ENCODE measurements around the gene FYN.

FYN gene

GRCh38 chr6:111730864-111731263 lies 142.4 kb downstream of the FYN start:
- no peak for DNase-seq (ENCODE audit: low read depth, low spot score)
- no peak overlapping the region for H3K9ac ChIP-seq (ENCODE audit: insufficient read length, low read depth)
- peaks cover 27% of the 10 kb centered on the region for H3K9me3 ChIP-seq (ENCODE audit: insufficient read depth, low read length)
- no peaks in the 10 kb centered on the region for H3K27me3 ChIP-seq (ENCODE audit: insufficient read depth, insufficient read length)
- no peaks in the 10 kb centered on the region for H3K4me1 ChIP-seq (ENCODE audit: insufficient read depth, insufficient read length)
- TF ChIP-seq SUZ12 (IDR thresholded peaks at IDR 0.05; ENCODE audit: extremely low read depth, insufficient read depth, insufficient read length) (no peak), YY1 (IDR thresholded peaks at IDR 0.05; ENCODE audit: insufficient read depth, insufficient read length) (no peak), ZNF274 (IDR thresholded peaks at IDR 0.05; ENCODE audit: low read depth, low read length) (no peak)
- H3K36me3 ChIP-seq (ENCODE audit: insufficient read depth, insufficient read length, low read length), result peaks cover 5% of the 10 kb centered on the region
- H3K4me3 ChIP-seq (ENCODE audit: insufficient read length, low read depth), result no peak overlapping the region

DNA sequence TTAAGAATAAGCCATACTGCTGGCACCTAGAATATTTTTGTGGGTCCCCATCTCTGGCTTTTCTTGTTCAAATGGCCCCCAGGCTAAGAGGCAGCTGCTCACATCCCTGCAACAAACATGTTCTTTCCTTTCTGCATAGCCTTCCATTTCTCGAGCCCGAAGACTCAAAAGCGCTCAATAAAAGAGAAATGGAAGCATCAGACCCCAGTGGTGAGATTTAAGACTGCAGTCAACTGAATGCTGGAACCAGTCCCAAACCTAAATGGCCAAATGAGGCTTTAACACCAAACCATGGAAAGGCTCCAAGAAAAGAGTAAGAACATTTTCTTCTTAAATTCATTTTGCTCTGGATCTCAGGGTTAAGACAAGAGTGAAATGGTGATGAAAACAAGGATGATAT lies 145.4 kb downstream of the FYN start:
- no peak for DNase-seq (ENCODE audit: low read depth, low spot score)
- no peaks in the 10 kb centered on the region for H3K4me1 ChIP-seq (ENCODE audit: insufficient read depth, insufficient read length)
- TF ChIP-seq YY1 (IDR thresholded peaks at IDR 0.05; ENCODE audit: insufficient read depth, insufficient read length) (no peak), ZNF274 (IDR thresholded peaks at IDR 0.05; ENCODE audit: low read depth, low read length) (no peak), SUZ12 (IDR thresholded peaks at IDR 0.05; ENCODE audit: extremely low read depth, insufficient read depth, insufficient read length) (no peak)
- no peak overlapping the region for H3K9ac ChIP-seq (ENCODE audit: insufficient read length, low read depth)
- H3K9me3 ChIP-seq (ENCODE audit: insufficient read depth, low read length), result peaks cover 10% of the 10 kb centered on the region; the same call in 1 of the 2 replicates
- no peaks in the 10 kb centered on the region for H3K36me3 ChIP-seq (ENCODE audit: insufficient read depth, insufficient read length, low read length)
- no peak overlapping the region for H3K4me3 ChIP-seq (ENCODE audit: insufficient read length, low read depth)
- no peaks in the 10 kb centered on the region for H3K27me3 ChIP-seq (ENCODE audit: insufficient read depth, insufficient read length)

- H3K36me3 ChIP-seq (ENCODE audit: insufficient read depth, insufficient read length, low read length), result no peaks in the 10 kb centered on the region
- no peak for DNase-seq (ENCODE audit: low read depth, low spot score)
- H3K9me3 ChIP-seq (ENCODE audit: insufficient read depth, low read length), result peaks cover 2% of the 10 kb centered on the region; the same call in 1 of the 2 replicates
- no peak overlapping the region for H3K4me3 ChIP-seq (ENCODE audit: insufficient read length, low read depth)
- no peaks in the 10 kb centered on the region for H3K27me3 ChIP-seq (ENCODE audit: insufficient read depth, insufficient read length)
- TF ChIP-seq SUZ12 (IDR thresholded peaks at IDR 0.05; ENCODE audit: extremely low read depth, insufficient read depth, insufficient read length) (no peak), YY1 (IDR thresholded peaks at IDR 0.05; ENCODE audit: insufficient read depth, insufficient read length) (no peak), ZNF274 (IDR thresholded peaks at IDR 0.05; ENCODE audit: low read depth, low read length) (no peak)
- no peaks in the 10 kb centered on the region for H3K4me1 ChIP-seq (ENCODE audit: insufficient read depth, insufficient read length)
- H3K9ac ChIP-seq (ENCODE audit: insufficient read length, low read depth), result no peak overlapping the region
These were observed 146.2 kb downstream of the FYN start for GRCh38 chr6:111727041-111727440.

DNA sequence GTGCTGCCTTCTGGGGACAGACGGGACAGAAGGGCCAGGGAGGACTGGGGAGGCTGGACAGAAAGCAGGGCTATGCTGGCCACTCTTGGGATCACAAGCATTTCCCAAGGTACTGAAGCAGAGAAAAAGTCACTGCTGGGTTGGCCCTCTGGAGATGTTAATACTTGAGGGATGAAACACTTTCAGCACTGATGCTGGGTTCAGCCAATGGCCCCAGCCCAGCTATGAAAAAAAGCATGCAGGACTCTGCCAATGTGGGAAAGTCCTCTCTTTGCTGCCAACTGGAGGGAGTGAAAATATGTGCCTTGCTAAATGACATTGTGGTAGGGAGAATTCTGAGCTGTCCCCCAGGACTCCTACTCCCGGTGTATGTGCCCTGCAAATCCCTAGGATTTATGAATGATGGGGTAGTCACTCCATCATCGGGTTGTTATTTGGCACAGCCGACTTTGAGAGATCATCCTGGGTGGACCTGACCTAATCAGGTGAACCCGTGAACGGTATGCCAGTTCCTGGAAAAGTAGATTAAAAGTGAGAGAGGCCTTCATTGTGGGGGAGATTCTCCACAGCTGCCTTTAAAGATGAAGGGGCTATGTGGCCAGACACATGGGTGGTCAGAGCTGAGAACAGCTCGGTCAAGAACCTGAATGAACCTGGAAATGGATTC lies 147.7 kb downstream of the FYN start:
- no peak for TF ChIP-seq SUZ12 (IDR thresholded peaks at IDR 0.05; ENCODE audit: extremely low read depth, insufficient read depth, insufficient read length)
- TF ChIP-seq ZNF274 (IDR thresholded peaks at IDR 0.05; ENCODE audit: low read depth, low read length), result no peak
- no peak for TF ChIP-seq YY1 (IDR thresholded peaks at IDR 0.05; ENCODE audit: insufficient read depth, insufficient read length)
- no peak overlapping the region for H3K9ac ChIP-seq (ENCODE audit: insufficient read length, low read depth)
- H3K4me3 ChIP-seq (ENCODE audit: insufficient read length, low read depth), result no peak overlapping the region
- no peaks in the 10 kb centered on the region for H3K4me1 ChIP-seq (ENCODE audit: insufficient read depth, insufficient read length)
- no peaks in the 10 kb centered on the region for H3K9me3 ChIP-seq (ENCODE audit: insufficient read depth, low read length)
- no peaks in the 10 kb centered on the region for H3K36me3 ChIP-seq (ENCODE audit: insufficient read depth, insufficient read length, low read length)
- DNase-seq (ENCODE audit: low read depth, low spot score), result no peak
- H3K27me3 ChIP-seq (ENCODE audit: insufficient read depth, insufficient read length), result no peaks in the 10 kb centered on the region

DNA sequence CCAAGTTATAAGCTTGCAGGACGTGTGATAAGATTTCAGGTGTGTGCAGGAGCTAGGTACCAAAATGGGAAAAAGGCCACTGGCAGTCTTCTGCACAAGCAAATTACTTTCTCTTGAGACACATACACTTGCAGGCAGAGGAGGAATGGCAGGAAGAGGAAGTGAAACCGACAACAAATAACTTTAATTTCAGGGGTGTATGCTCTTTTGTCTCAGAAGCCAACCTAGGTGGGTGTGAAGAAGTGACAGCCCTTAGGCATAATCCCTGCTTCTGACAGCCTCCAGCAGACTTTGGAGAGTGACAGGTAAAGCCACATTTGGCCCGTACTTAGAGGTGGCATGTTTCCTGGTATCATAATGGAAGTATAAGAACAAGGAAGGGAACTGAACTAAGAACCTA lies 148.7 kb downstream of the FYN start:
- no peak overlapping the region for H3K4me3 ChIP-seq (ENCODE audit: insufficient read length, low read depth)
- H3K9ac ChIP-seq (ENCODE audit: insufficient read length, low read depth), result no peak overlapping the region
- H3K36me3 ChIP-seq (ENCODE audit: insufficient read depth, insufficient read length, low read length), result peaks cover 6% of the 10 kb centered on the region
- no peaks in the 10 kb centered on the region for H3K4me1 ChIP-seq (ENCODE audit: insufficient read depth, insufficient read length)
- no peak for DNase-seq (ENCODE audit: low read depth, low spot score)
- no peaks in the 10 kb centered on the region for H3K9me3 ChIP-seq (ENCODE audit: insufficient read depth, low read length)
- TF ChIP-seq SUZ12 (IDR thresholded peaks at IDR 0.05; ENCODE audit: extremely low read depth, insufficient read depth, insufficient read length), result no peak
- TF ChIP-seq YY1 (IDR thresholded peaks at IDR 0.05; ENCODE audit: insufficient read depth, insufficient read length), result no peak
- no peak for TF ChIP-seq ZNF274 (IDR thresholded peaks at IDR 0.05; ENCODE audit: low read depth, low read length)
- H3K27me3 ChIP-seq (ENCODE audit: insufficient read depth, insufficient read length), result no peaks in the 10 kb centered on the region

GRCh38 chr6:111724039-111724438 lies 149.2 kb downstream of the FYN start:
- Histone ChIP-seq H3K36me3 (ENCODE audit: insufficient read depth, insufficient read length, low read length) (peaks cover 10% of the 10 kb centered on the region), H3K4me1 (ENCODE audit: insufficient read depth, insufficient read length) (no peaks in the 10 kb centered on the region), H3K9ac (ENCODE audit: insufficient read length, low read depth) (no peak overlapping the region), H3K4me3 (ENCODE audit: insufficient read length, low read depth) (no peak overlapping the region), H3K9me3 (ENCODE audit: insufficient read depth, low read length) (no peaks in the 10 kb centered on the region), H3K27me3 (ENCODE audit: insufficient read depth, insufficient read length) (no peaks in the 10 kb centered on the region)
- TF ChIP-seq YY1 (IDR thresholded peaks at IDR 0.05; ENCODE audit: insufficient read depth, insufficient read length), result no peak
- TF ChIP-seq ZNF274 (IDR thresholded peaks at IDR 0.05; ENCODE audit: low read depth, low read length), result no peak
- TF ChIP-seq SUZ12 (IDR thresholded peaks at IDR 0.05; ENCODE audit: extremely low read depth, insufficient read depth, insufficient read length), result no peak
- DNase-seq (ENCODE audit: low read depth, low spot score), result no peak

GRCh38 chr6:111723412-111723970 lies 149.8 kb downstream of the FYN start:
- Histone ChIP-seq H3K27me3 (ENCODE audit: insufficient read depth, insufficient read length) (no peaks in the 10 kb centered on the region), H3K36me3 (ENCODE audit: insufficient read depth, insufficient read length, low read length) (peaks cover 14% of the 10 kb centered on the region), H3K9me3 (ENCODE audit: insufficient read depth, low read length) (no peaks in the 10 kb centered on the region), H3K4me3 (ENCODE audit: insufficient read length, low read depth) (no peak overlapping the region), H3K4me1 (ENCODE audit: insufficient read depth, insufficient read length) (no peaks in the 10 kb centered on the region), H3K9ac (ENCODE audit: insufficient read length, low read depth) (no peak overlapping the region)
- no peak for DNase-seq (ENCODE audit: low read depth, low spot score)
- TF ChIP-seq YY1 (IDR thresholded peaks at IDR 0.05; ENCODE audit: insufficient read depth, insufficient read length) (no peak), SUZ12 (IDR thresholded peaks at IDR 0.05; ENCODE audit: extremely low read depth, insufficient read depth, insufficient read length) (no peak), ZNF274 (IDR thresholded peaks at IDR 0.05; ENCODE audit: low read depth, low read length) (no peak)

Measured in NT2/D1 (cell line).